Activated naive CD8-positive, alpha-beta T cell treated with anti-CD3 and anti-CD28 coated beads, Interleukin-2, amount 50 U/mL, for 16 hours (primary cell): ENCODE measurements around the gene ATP2B1.
A peak's percentile ranks its signal among the peaks of the same experiment; 100 is the strongest.
"Not testable (repeated sequence)": the region's sequence is repeated elsewhere in the genome, so short reads cannot be mapped to it uniquely, and the experiment has no call there.

Source experiments
- DNase-seq: peaks from one replicate; pipeline ENCODE4 v3.0.0-alpha.2; 2020; ENCODE audit warnings: low read depth, low spot score

Gene ATP2B1

GRCh38 chr12:89708565-89709156, at the start of gene ATP2B1:
Gene ATP2B1, minus strand, starts transcription at chr12:89708838. Its CDS starts 52,952 bp downstream, at chr12:89655886.
- DNase-seq, result peak; percentile 57

- DNase-seq, result not testable (repeated sequence)
Observed at GRCh38 chr12:89757987-89758386, 49.3 kb upstream of the ATP2B1 start.

- no peak for DNase-seq
Observed at GRCh38 chr12:89756585-89757398, 48.2 kb upstream of the ATP2B1 start.

GRCh38 chr12:89756194-89756584, 47.6 kb upstream of the ATP2B1 start:
- no peak for DNase-seq

- DNase-seq, result no peak
Observed at GRCh38 chr12:89753997-89754396, 45.4 kb upstream of the ATP2B1 start.

- no peak for DNase-seq
Observed at GRCh38 chr12:89752341-89752740, 43.7 kb upstream of the ATP2B1 start.

- DNase-seq, result no peak
Observed at GRCh38 chr12:89750389-89751351, 42.0 kb upstream of the ATP2B1 start.

- DNase-seq, result no peak
Observed at GRCh38 chr12:89748791-89749190, 40.2 kb upstream of the ATP2B1 start.

- DNase-seq, result no peak
Observed at GRCh38 chr12:89745286-89745685, 36.6 kb upstream of the ATP2B1 start.

- no peak for DNase-seq
Observed at GRCh38 chr12:89742337-89743022, 33.8 kb upstream of the ATP2B1 start.

- no peak for DNase-seq
Observed at GRCh38 chr12:89740943-89741342, 32.3 kb upstream of the ATP2B1 start.

GRCh38 chr12:89736995-89737394, 28.4 kb upstream of the ATP2B1 start:
- no peak for DNase-seq

GRCh38 chr12:89733579-89734201, 25.1 kb upstream of the ATP2B1 start:
- no peak for DNase-seq

- no peak for DNase-seq
Observed at GRCh38 chr12:89732522-89732921, 23.9 kb upstream of the ATP2B1 start.

GRCh38 chr12:89731614-89732013, 23.0 kb upstream of the ATP2B1 start:
- no peak for DNase-seq

GRCh38 chr12:89731089-89731488, 22.5 kb upstream of the ATP2B1 start:
- DNase-seq, result no peak

GRCh38 chr12:89729946-89730459, 21.4 kb upstream of the ATP2B1 start:
- DNase-seq, result no peak

- no peak for DNase-seq
Observed at GRCh38 chr12:89723276-89723675, 14.6 kb upstream of the ATP2B1 start.

GRCh38 chr12:89721291-89721987, 12.8 kb upstream of the ATP2B1 start:
- no peak for DNase-seq
